ENCODE results near the gene EPN2.
A peak's percentile ranks its signal among the peaks of the same experiment; 100 is the strongest.
"Not testable (repeated sequence)": the region's sequence is repeated elsewhere in the genome, so short reads cannot be mapped to it uniquely, and the experiment has no call there.

EPN2 gene

DNA sequence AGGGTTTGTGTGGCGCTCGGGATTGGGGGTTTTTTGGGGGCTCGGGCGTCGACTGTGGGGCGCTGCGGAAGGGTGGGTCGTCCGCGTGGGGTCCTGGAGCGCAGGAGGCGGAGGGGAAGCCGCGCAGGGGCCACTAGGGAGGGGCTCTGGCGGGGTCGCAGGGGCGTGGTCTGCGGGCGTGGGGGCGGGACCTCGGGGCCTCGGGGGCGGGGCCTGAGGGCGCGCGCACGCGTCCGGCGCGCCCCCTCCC, at the start of gene EPN2:
EPN2 (plus strand) TSS at position 228 of the 250 bp plus-strand sequence. CDS start 45,754 bp downstream, outside the sequence.
- TF ChIP-seq GATA3, GATA2 (IDR thresholded peaks at IDR 0.05; ENCODE audit: low read depth, low read length): not testable (repeated sequence)

- TF ChIP-seq GATA2 (IDR thresholded peaks at IDR 0.05; ENCODE audit: low read depth, low read length) (peak; percentile 58), GATA3 (IDR thresholded peaks at IDR 0.05; ENCODE audit: low read depth, low read length) (no peak)
Measured at GRCh38 chr17:19237389-19238166, 412 bp downstream of the EPN2 start.

DNA sequence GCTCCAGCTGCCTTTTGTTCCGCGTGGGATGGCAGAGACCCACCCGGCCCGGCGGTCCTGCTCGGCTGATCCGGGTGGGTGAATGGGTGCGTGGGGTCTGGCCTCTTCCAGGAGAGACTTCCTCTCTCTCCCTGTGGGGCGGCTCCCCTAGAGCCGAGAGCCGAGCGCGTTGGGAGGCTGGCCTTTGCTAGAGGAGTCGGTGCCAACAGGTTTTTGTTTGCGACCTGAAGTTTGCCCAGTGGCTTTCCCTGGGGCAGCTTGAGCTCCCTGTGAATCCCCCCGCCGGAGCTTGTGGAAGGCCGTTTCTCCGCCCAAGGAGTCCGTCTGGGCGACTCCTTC, 970 bp downstream of the EPN2 start:
- TF ChIP-seq GATA3 (IDR thresholded peaks at IDR 0.05; ENCODE audit: low read depth, low read length) (no peak), GATA2 (IDR thresholded peaks at IDR 0.05; ENCODE audit: low read depth, low read length) (no peak; the same call in 1 of the 2 replicates)

GRCh38 chr17:19239544-19239943, 2.4 kb downstream of the EPN2 start:
- TF ChIP-seq GATA3 (IDR thresholded peaks at IDR 0.05; ENCODE audit: low read depth, low read length), result no peak
- TF ChIP-seq GATA2 (IDR thresholded peaks at IDR 0.05; ENCODE audit: low read depth, low read length), result no peak

DNA sequence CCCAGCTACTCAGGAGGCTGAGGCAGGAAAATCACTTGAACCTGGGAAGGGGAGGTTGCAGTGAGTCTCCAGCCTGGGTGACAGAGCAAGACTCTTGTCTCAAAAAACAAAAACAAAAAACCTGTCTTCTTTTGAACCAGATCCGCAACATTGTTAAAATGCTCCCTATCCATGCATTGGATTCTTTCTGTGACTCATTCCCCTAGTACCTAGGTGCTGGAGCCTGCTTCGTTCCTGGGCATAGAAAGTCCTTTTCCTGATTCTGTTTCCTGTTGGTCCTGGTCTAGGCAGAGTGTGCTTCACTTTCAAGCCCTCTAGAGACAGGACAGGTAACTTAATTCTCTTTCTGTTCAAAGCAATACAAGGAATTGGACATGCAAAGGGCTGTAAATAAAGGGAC, 5.2 kb downstream of the EPN2 start:
- TF ChIP-seq GATA2 (IDR thresholded peaks at IDR 0.05; ENCODE audit: low read depth, low read length) (no peak), GATA3 (IDR thresholded peaks at IDR 0.05; ENCODE audit: low read depth, low read length) (no peak)

GRCh38 chr17:19242926-19243325, 5.8 kb downstream of the EPN2 start:
- TF ChIP-seq GATA2 (IDR thresholded peaks at IDR 0.05; ENCODE audit: low read depth, low read length) (no peak), GATA3 (IDR thresholded peaks at IDR 0.05; ENCODE audit: low read depth, low read length) (no peak)

DNA sequence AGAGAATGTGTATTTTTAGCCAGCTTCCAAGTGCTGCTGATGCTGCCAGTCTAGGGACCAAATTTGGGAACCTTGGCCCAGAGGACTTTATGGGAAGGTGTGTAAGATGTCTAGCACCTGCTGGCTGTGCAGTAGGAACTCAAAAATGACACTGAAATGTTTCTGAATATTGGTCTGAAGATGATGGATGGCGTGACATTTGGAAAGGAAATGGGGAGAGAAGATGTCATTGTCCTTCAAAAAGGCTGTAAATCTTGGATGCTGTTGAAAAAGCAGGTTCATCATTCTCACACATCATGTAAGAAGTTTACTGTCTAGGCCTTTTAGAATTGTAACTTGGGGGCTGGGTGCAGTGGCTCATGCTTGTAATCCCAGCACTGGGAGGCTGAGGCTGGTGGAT, 6.7 kb downstream of the EPN2 start:
- TF ChIP-seq GATA2 (IDR thresholded peaks at IDR 0.05; ENCODE audit: low read depth, low read length) (no peak), GATA3 (IDR thresholded peaks at IDR 0.05; ENCODE audit: low read depth, low read length) (no peak)

- TF ChIP-seq GATA2 (IDR thresholded peaks at IDR 0.05; ENCODE audit: low read depth, low read length) (no peak), GATA3 (IDR thresholded peaks at IDR 0.05; ENCODE audit: low read depth, low read length) (no peak)
Measured at GRCh38 chr17:19244357-19244756, 7.2 kb downstream of the EPN2 start.

GRCh38 chr17:19244781-19245180, 7.6 kb downstream of the EPN2 start:
- no peak for TF ChIP-seq GATA2 (IDR thresholded peaks at IDR 0.05; ENCODE audit: low read depth, low read length)
- no peak for TF ChIP-seq GATA3 (IDR thresholded peaks at IDR 0.05; ENCODE audit: low read depth, low read length)

- TF ChIP-seq GATA2 (IDR thresholded peaks at IDR 0.05; ENCODE audit: low read depth, low read length) (no peak), GATA3 (IDR thresholded peaks at IDR 0.05; ENCODE audit: low read depth, low read length) (no peak)
Measured at GRCh38 chr17:19247473-19247872, 10.3 kb downstream of the EPN2 start.

DNA sequence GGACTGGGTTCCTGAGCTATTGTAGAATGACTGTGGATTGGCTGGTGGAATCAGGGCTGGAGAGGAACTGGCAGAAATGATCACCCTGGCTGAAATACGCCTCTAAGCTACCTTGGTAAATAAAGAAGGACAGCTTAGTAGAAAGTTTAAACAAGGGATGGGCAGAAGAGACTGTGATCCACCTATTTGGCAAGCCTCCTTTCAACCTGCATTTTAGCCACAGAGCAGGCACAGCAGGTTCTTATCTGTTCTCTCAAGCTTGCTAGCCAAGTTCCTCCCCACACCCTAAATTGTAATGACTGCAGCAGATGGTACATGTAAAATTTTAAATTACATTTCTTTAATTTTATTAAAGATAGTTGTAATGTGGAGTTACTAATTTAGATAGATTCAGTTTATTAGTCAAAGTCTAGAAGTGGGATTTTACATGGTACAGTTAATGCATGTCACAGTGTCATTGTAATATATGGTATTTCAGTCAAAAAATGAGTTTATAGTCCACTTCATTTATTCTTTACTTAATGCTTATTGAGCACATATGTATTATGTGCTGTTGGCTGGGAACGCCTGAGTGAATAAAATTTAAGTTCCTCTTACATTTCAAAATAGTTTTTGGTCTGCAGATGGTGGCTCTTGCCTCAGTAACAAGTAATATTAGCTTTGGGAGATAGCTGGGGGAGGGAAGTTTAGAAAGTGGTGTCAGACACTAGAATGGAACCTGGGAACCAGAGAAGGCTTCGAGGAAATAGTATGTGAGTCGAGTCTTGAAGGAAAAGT, 11.2 kb downstream of the EPN2 start:
- TF ChIP-seq GATA3 (IDR thresholded peaks at IDR 0.05; ENCODE audit: low read depth, low read length) (no peak), GATA2 (IDR thresholded peaks at IDR 0.05; ENCODE audit: low read depth, low read length) (no peak)

DNA sequence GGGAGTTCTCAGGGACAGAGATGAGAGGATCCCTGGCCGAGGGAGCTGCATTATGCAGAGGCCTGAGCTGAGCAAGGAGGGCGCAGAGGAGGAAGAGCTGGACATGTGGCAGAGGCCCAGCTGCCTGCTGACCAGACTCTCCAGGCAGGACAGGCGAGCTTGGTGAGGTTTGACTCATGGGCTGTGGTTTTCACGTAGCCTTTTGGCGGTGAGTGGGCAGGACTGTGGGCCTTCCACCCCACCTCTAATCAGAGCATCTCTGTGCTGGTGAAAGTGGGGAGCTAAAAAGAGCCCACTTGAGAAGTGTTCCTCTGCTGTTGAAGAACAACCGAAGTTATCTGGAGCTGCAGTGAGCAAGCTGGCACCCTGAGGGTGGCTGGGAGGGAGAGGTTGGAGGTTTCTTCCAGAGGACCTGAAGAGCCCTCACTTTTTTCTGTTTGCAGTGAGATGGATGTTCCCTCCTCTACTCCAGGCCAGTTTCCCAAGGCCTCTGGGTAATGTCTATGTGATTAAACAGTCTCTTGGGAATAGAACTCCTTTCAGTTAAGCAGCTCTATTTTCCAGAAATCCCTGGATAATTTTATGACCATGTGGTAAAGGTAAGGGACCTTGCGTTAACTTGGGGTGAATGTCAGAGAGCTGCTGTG, 11.9 kb downstream of the EPN2 start:
- TF ChIP-seq GATA3 (IDR thresholded peaks at IDR 0.05; ENCODE audit: low read depth, low read length), result no peak
- no peak for TF ChIP-seq GATA2 (IDR thresholded peaks at IDR 0.05; ENCODE audit: low read depth, low read length)

DNA sequence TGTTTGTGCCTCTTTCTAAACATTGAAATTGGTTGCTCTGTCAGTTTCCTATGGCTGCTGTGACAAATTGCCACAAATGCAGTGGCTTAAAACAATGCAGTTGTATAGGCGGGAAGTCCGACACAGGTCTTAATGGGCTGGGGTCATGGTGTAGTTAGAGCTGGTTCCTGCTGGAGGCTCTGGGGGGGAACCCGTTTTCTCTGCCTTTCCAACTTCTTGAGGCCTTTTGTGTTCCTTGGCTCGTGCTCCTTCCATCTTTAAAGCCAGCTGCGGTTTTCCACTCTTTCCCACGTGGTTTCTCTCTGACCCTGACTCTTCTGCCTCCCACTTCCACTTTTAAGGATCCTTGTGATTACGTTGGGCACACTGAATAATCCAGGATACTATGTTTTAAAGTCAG, 12.5 kb downstream of the EPN2 start:
- TF ChIP-seq GATA2 (IDR thresholded peaks at IDR 0.05; ENCODE audit: low read depth, low read length), result no peak
- TF ChIP-seq GATA3 (IDR thresholded peaks at IDR 0.05; ENCODE audit: low read depth, low read length), result no peak

- no peak for TF ChIP-seq GATA3 (IDR thresholded peaks at IDR 0.05; ENCODE audit: low read depth, low read length)
- no peak for TF ChIP-seq GATA2 (IDR thresholded peaks at IDR 0.05; ENCODE audit: low read depth, low read length)
Measured at GRCh38 chr17:19250421-19251173, 13.4 kb downstream of the EPN2 start.
